Measurements from ENCODE around the gene CBS.
A peak's percentile ranks its signal among the peaks of the same experiment; 100 is the strongest.
"Not testable (repeated sequence)": the region's sequence is repeated elsewhere in the genome, so short reads cannot be mapped to it uniquely, and the experiment has no call there.

CBS gene

GRCh38 chr21:43082587-43083300 lies 7.1 kb upstream of the CBS start:
- not testable (repeated sequence) for H3K27me3 ChIP-seq (ENCODE audit: insufficient read depth, low read depth, severe bottlenecking); H3K4me3 ChIP-seq (ENCODE audit: low read depth, low read length); DNase-seq; H3K36me3 ChIP-seq; H3K27ac ChIP-seq; H3K9me3 ChIP-seq (ENCODE audit: severe bottlenecking)

GRCh38 chr21:43076643-43077042 lies 1.0 kb upstream of the CBS start:
- H3K4me3 ChIP-seq (ENCODE audit: low read depth, low read length): peak overlapping the region; percentile 21; the same call in 1 of the 2 replicates
- H3K27me3 ChIP-seq (ENCODE audit: insufficient read depth, low read depth, severe bottlenecking); H3K36me3 ChIP-seq; H3K27ac ChIP-seq; H3K9me3 ChIP-seq (ENCODE audit: severe bottlenecking): not testable (repeated sequence)
- DNase-seq: peak; percentile 6

GRCh38 chr21:43076023-43076637 lies 495 bp upstream of the CBS start:
- not testable (repeated sequence) for DNase-seq; H3K4me3 ChIP-seq (ENCODE audit: low read depth, low read length); H3K27me3 ChIP-seq (ENCODE audit: insufficient read depth, low read depth, severe bottlenecking); H3K36me3 ChIP-seq; H3K9me3 ChIP-seq (ENCODE audit: severe bottlenecking); H3K27ac ChIP-seq

GRCh38 chr21:43074401-43075169 lies 1.1 kb downstream of the CBS start:
- H3K27ac ChIP-seq; DNase-seq; H3K36me3 ChIP-seq; H3K9me3 ChIP-seq (ENCODE audit: severe bottlenecking); H3K27me3 ChIP-seq (ENCODE audit: insufficient read depth, low read depth, severe bottlenecking); H3K4me3 ChIP-seq (ENCODE audit: low read depth, low read length): not testable (repeated sequence)

GRCh38 chr21:43072742-43073141 lies 2.9 kb downstream of the CBS start:
- H3K4me3 ChIP-seq (ENCODE audit: low read depth, low read length); H3K27ac ChIP-seq; H3K27me3 ChIP-seq (ENCODE audit: insufficient read depth, low read depth, severe bottlenecking); DNase-seq; H3K36me3 ChIP-seq; H3K9me3 ChIP-seq (ENCODE audit: severe bottlenecking): not testable (repeated sequence)

GRCh38 chr21:43069682-43070081 lies 6.0 kb downstream of the CBS start:
- DNase-seq; H3K9me3 ChIP-seq (ENCODE audit: severe bottlenecking): not testable (repeated sequence)

GRCh38 chr21:43068065-43068464 lies 7.6 kb downstream of the CBS start:
- not testable (repeated sequence) for H3K27me3 ChIP-seq (ENCODE audit: insufficient read depth, low read depth, severe bottlenecking); H3K27ac ChIP-seq; H3K36me3 ChIP-seq; DNase-seq; H3K9me3 ChIP-seq (ENCODE audit: severe bottlenecking); H3K4me3 ChIP-seq (ENCODE audit: low read depth, low read length)

More at GRCh38 chr21:43069682-43070081, 6.0 kb downstream of the CBS start:
- not testable (repeated sequence) for H3K27me3 ChIP-seq (ENCODE audit: insufficient read depth, low read depth, severe bottlenecking); H3K4me3 ChIP-seq (ENCODE audit: low read depth, low read length); H3K36me3 ChIP-seq; H3K27ac ChIP-seq

- not testable (repeated sequence) for DNase-seq; H3K27me3 ChIP-seq (ENCODE audit: insufficient read depth, low read depth, severe bottlenecking); H3K27ac ChIP-seq; H3K4me3 ChIP-seq (ENCODE audit: low read depth, low read length); H3K9me3 ChIP-seq (ENCODE audit: severe bottlenecking); H3K36me3 ChIP-seq
These were observed 8.9 kb downstream of the CBS start for GRCh38 chr21:43066690-43067089.

GRCh38 chr21:43065991-43066390 lies 9.6 kb downstream of the CBS start:
- not testable (repeated sequence) for H3K27ac ChIP-seq; H3K4me3 ChIP-seq (ENCODE audit: low read depth, low read length); H3K36me3 ChIP-seq; H3K27me3 ChIP-seq (ENCODE audit: insufficient read depth, low read depth, severe bottlenecking); H3K9me3 ChIP-seq (ENCODE audit: severe bottlenecking)
- peak; percentile 1 for DNase-seq

- not testable (repeated sequence) for H3K27ac ChIP-seq; DNase-seq; H3K27me3 ChIP-seq (ENCODE audit: insufficient read depth, low read depth, severe bottlenecking); H3K4me3 ChIP-seq (ENCODE audit: low read depth, low read length); H3K36me3 ChIP-seq; H3K9me3 ChIP-seq (ENCODE audit: severe bottlenecking)
These were observed 11.2 kb downstream of the CBS start for GRCh38 chr21:43064265-43064917.

GRCh38 chr21:43062955-43063664 lies 12.5 kb downstream of the CBS start:
- H3K27ac ChIP-seq; H3K27me3 ChIP-seq (ENCODE audit: insufficient read depth, low read depth, severe bottlenecking); H3K9me3 ChIP-seq (ENCODE audit: severe bottlenecking); H3K4me3 ChIP-seq (ENCODE audit: low read depth, low read length); H3K36me3 ChIP-seq: not testable (repeated sequence)
- DNase-seq: peak; percentile 0

- not testable (repeated sequence) for H3K27ac ChIP-seq; H3K36me3 ChIP-seq; H3K9me3 ChIP-seq (ENCODE audit: severe bottlenecking); H3K27me3 ChIP-seq (ENCODE audit: insufficient read depth, low read depth, severe bottlenecking); DNase-seq; H3K4me3 ChIP-seq (ENCODE audit: low read depth, low read length)
These were observed 22.5 kb downstream of the CBS start for GRCh38 chr21:43053112-43053511.

GRCh38 chr21:43045876-43046821 lies 29.5 kb downstream of the CBS start:
- not testable (repeated sequence) for H3K27me3 ChIP-seq (ENCODE audit: insufficient read depth, low read depth, severe bottlenecking); H3K27ac ChIP-seq; H3K36me3 ChIP-seq; H3K9me3 ChIP-seq (ENCODE audit: severe bottlenecking); H3K4me3 ChIP-seq (ENCODE audit: low read depth, low read length); DNase-seq

All from WERI-Rb-1 (cell line).